Ovary (tissue), 9 donors: ENCODE measurements around the gene PIGS. TPM values are rescaled to one million over a fixed set of nuclear protein-coding genes. Genes with fewer than 3 reads are reported as not detected.

Source experiments
- DNase-seq, 5 donors: peaks; one replicate each; pipeline ENCODE4 v3.0.0-alpha.2; 2019 to 2020
- H3K27ac ChIP-seq, 2 donors: fragments of 200-600 bp; one replicate each; pipeline versions ENCODE4 v1.5.1 to v1.8.0; 2019 to 2022
- H3K27me3 ChIP-seq: fragments of 200-600 bp; one replicate; pipeline ENCODE4 v1.8.0; 2022
- H3K36me3 ChIP-seq: fragments of 200-600 bp; sonication (generic); one replicate; pipeline ENCODE4 v1.5.1; 2019
- H3K4me1 ChIP-seq: one replicate; pipeline ENCODE4 v1.8.1; 2013; ENCODE audit warnings: mild to moderate bottlenecking, moderate library complexity; ENCODE audit not compliant: insufficient read depth
- H3K4me3 ChIP-seq: fragments of 200-600 bp; sonication (generic); one replicate; pipeline ENCODE4 v1.5.1; 2017
- H3K9me3 ChIP-seq, 2 donors: fragments of 200-600 bp in 1 of 2; sonication (generic) in 1 of 2; one replicate each; pipeline versions ENCODE4 v1.5.1 to v1.8.1; 2013 to 2019; ENCODE audit warnings: mild to moderate bottlenecking in 1 of 2, moderate library complexity in 1 of 2
- EP300 ChIP-seq: sonication (generic); formaldehyde crosslinking; IDR thresholded peaks from one replicate; pipeline ENCODE4 v1.6.1; 2017; ENCODE audit warnings: antibody characterized with exemption
- POLR2A ChIP-seq: fragments of 450-650 bp; IDR thresholded peaks from one replicate; pipeline ENCODE4 v1.6.1; 2017; ENCODE audit warnings: antibody characterized with exemption, mild to moderate bottlenecking, moderate library complexity
- WGBS, 3 donors: extraction: QIAGEN DNeasy Blood & Tissue Kit in 1 of 3; methylation state at CpG; one replicate each; pipeline versions ENCODE4 v1.1.5 to v1.1.7; 2013 to 2017; 5-methylcytosine and 5-hydroxymethylcytosine counted together
- intact Hi-C, 4 donors: fragments of 100-400 bp; cut with DNase I; formaldehyde crosslinking; loops; one replicate each; pipeline versions ENCODE4 v1.11.0 to v1.15.1; 2022 to 2023
- polyA plus RNA-seq, 2 donors: library from polyadenylated mRNA; stranded (reverse); fragments of 200-250 nt in 1 of 2; fragments of 350-450 nt in 1 of 2; fragmentation: Illumina TruSeq in 1 of 2; extraction: RNeasy Lipid Tissue Mini Kit (QIAGEN cat#74804) in 1 of 2; gene quantifications; one replicate each; pipeline ENCODE4 v1.2.3, GENCODE V29; 2013 to 2014
- total RNA-seq, 7 donors: library from RNA; depleted of rRNA in 2 of 7; stranded (reverse); fragments of >200 nt in 2 of 7; fragmentation: NEBNext Ultra II Directional in 3 of 7; extraction: Animal tissue kit (Norgen Biotek cat#: 25700) in 3 of 7; gene quantifications; one replicate each; pipeline versions ENCODE4 v1.1.0 to v1.2.4, GENCODE V29; 2016 to 2023
- TF ChIP-seq, protein P1 (sequence below), 3 donors: fragments of 450-650 bp in 2 of 3; fragments of 200-600 bp in 1 of 3; IDR thresholded peaks; one replicate each; pipeline versions ENCODE4 v1.5.1 to v1.8.0; 2016 to 2022; ENCODE audit warnings: antibody characterized with exemption in 3 of 3, mild to moderate bottlenecking in 1 of 3
- donor health status: DM: no; HTN: no; CAD: no; lungs with moderate emphysema.
- donor health status: DM: no; HTN: no; CAD: no.
- donor health status: Bipolar disorder and iron deficiency.
- donor health status: DM: yes; HTN: yes; CAD: no.
- donor health status: DM: no; HTN: no; CAD: no.
- donor health status: DM: yes; HTN: yes; CAD: no.

PIGS gene
- total and polyA plus RNA-seq, 9 donors: 16.1 to 64.8 (median 33.5) TPM

- Histone ChIP-seq H3K9me3 (no peaks in the 10 kb centered on the region), H3K4me1 (no peaks in the 10 kb centered on the region), H3K27ac (no peak overlapping the region), H3K4me3 (no peak overlapping the region), H3K27me3 (no peaks in the 10 kb centered on the region), H3K36me3 (no peaks in the 10 kb centered on the region)
- DNase-seq: no peak
- no peak for TF ChIP-seq POLR2A
- no peak for TF ChIP-seq EP300
- TF ChIP-seq, protein P1, sequence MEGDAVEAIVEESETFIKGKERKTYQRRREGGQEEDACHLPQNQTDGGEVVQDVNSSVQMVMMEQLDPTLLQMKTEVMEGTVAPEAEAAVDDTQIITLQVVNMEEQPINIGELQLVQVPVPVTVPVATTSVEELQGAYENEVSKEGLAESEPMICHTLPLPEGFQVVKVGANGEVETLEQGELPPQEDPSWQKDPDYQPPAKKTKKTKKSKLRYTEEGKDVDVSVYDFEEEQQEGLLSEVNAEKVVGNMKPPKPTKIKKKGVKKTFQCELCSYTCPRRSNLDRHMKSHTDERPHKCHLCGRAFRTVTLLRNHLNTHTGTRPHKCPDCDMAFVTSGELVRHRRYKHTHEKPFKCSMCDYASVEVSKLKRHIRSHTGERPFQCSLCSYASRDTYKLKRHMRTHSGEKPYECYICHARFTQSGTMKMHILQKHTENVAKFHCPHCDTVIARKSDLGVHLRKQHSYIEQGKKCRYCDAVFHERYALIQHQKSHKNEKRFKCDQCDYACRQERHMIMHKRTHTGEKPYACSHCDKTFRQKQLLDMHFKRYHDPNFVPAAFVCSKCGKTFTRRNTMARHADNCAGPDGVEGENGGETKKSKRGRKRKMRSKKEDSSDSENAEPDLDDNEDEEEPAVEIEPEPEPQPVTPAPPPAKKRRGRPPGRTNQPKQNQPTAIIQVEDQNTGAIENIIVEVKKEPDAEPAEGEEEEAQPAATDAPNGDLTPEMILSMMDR (IDR thresholded peaks at IDR 0.05): no peak
- 66 to 73% (median 69%) methylated on average over 5 of the region's 5 CpGs for WGBS, 3 donors
- intact Hi-C loops: no loop called here
These were observed 52.1 kb downstream of the PIGS start for GRCh38 chr17:28519236-28519635.

DNA sequence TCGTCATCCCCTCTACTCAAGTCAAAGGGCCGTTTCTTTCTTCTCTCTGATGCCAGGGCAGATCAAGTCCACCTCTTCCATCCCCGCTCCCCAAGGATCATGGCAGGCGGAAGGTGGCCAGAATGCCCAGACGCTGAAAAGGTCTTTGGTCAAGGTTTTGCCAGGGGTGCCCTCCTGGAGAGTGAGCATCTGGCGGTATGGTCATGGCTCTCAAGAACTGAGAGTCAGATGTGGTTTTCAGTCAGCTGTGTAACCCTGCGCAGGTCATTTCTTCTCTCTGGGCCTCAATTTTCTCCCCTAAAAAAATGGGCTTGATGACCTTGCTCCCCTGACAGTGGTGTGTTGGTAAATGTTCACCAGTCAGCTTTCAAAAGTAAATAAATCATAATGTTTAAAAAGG is 52.7 kb downstream of the PIGS start:
- intact Hi-C loops: no loop called here
- TF ChIP-seq POLR2A: no peak
- no peak for TF ChIP-seq EP300
- TF ChIP-seq, protein P1 (IDR thresholded peaks at IDR 0.05): no peak
- Histone ChIP-seq H3K27me3 (no peaks in the 10 kb centered on the region), H3K9me3 (no peaks in the 10 kb centered on the region), H3K4me3 (no peak overlapping the region), H3K36me3 (no peaks in the 10 kb centered on the region), H3K27ac (no peak overlapping the region), H3K4me1 (no peaks in the 10 kb centered on the region)
- 75 to 82% (median 78%) methylated on average over 7 of the region's 7 CpGs for WGBS, 3 donors
- DNase-seq: no peak

DNA sequence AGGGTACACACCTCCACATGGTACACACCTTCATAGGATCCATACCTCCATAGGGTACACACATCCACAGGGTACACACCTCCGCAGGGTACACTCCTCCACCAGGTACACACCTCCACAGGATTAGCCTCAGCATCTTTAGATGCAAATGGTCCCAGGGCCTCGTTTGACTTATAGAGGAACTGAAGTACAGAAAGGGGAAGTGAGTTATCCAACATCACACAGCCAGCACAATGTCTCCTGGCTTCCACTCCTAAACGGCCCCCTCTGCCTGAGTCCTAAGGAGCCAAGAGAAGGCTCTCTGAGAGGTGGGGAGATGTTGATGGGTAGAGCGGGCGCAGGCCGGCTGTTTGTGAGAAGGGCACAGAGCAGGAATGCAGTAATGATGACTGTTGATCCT is 53.2 kb downstream of the PIGS start:
- WGBS, 3 donors: 70 to 74% (median 74%) methylated on average over 6 of the region's 6 CpGs
- TF ChIP-seq EP300: no peak
- TF ChIP-seq, protein P1 (IDR thresholded peaks at IDR 0.05): no peak
- no peak for TF ChIP-seq POLR2A
- H3K4me1 ChIP-seq: no peaks in the 10 kb centered on the region
- intact Hi-C loops: no loop called here
- no peak for DNase-seq
- no peaks in the 10 kb centered on the region for H3K27me3 ChIP-seq
- H3K4me3 ChIP-seq: no peak overlapping the region
- no peaks in the 10 kb centered on the region for H3K9me3 ChIP-seq
- H3K36me3 ChIP-seq: no peaks in the 10 kb centered on the region
- H3K27ac ChIP-seq: no peak overlapping the region

DNA sequence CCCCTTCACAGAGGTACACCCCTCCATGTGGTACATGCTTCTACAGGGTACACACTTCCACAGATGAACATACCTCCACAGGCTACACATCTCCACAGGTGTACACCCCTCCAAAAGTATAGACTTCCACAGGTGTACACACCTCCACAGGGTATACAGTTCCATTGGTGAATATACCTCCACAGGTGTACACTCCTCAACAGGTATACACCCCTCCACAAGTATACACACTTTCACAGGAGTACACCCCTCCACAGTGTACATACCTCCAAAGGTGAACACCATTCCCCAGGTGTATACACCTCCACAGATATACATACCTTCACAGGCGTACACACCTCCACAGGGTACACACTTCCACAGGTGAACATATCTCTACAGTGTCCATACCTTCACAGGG is 55.8 kb downstream of the PIGS start:
- H3K4me3 ChIP-seq: no peak overlapping the region
- H3K36me3 ChIP-seq: no peaks in the 10 kb centered on the region
- no peak for DNase-seq
- TF ChIP-seq POLR2A (no peak), EP300 (no peak)
- TF ChIP-seq, protein P1 (IDR thresholded peaks at IDR 0.05): no peak
- intact Hi-C loops: no loop called here
- no peaks in the 10 kb centered on the region for H3K9me3 ChIP-seq
- WGBS, 3 donors: 86 to 98% (median 96%) methylated on average over 1 of the region's 1 CpG
- no peaks in the 10 kb centered on the region for H3K27me3 ChIP-seq
- H3K4me1 ChIP-seq: no peaks in the 10 kb centered on the region
- no peak overlapping the region for H3K27ac ChIP-seq
